GM13977 (cell line): ENCODE measurements around the gene ZNF236.

Source experiments
- DNase-seq: peaks from one replicate; pipeline ENCODE4 v3.0.0; 2012; ENCODE audit warnings: low spot score
- CTCF ChIP-seq: IDR thresholded peaks from 2 replicates; pipeline ENCODE4 v1.5.1; 2012; ENCODE audit warnings: mild to moderate bottlenecking, control low read depth; ENCODE audit not compliant: insufficient read depth; ENCODE audit errors: extremely low read depth, missing control alignments
- in situ Hi-C: fragments of 300-500 bp; cut with MboI; formaldehyde crosslinking; loops from one replicate; pipeline ENCODE4 v1.12.0; 2022; ENCODE audit warnings: low sequenced_read_pairs, low pct_unique_long_range_greater_than_20kb, mixed read lengths, inconsistent platforms; ENCODE audit not compliant: unreplicated experiment

Gene ZNF236

GRCh38 chr18:76993573-76993972 lies 171.2 kb downstream of the ZNF236 start:
- no peak for DNase-seq
- TF ChIP-seq CTCF, result no peak
- in situ Hi-C loops, result no loop called here

GRCh38 chr18:76994086-76994654 lies 171.8 kb downstream of the ZNF236 start:
- DNase-seq, result no peak
- TF ChIP-seq CTCF, result no peak
- in situ Hi-C loops, result no loop called here

GRCh38 chr18:76995896-76996295 lies 173.5 kb downstream of the ZNF236 start:
- no peak for TF ChIP-seq CTCF
- in situ Hi-C loops, result no loop called here
- DNase-seq, result no peak

- DNase-seq, result no peak
- in situ Hi-C loops, result no loop called here
- no peak for TF ChIP-seq CTCF
These were observed 174.1 kb downstream of the ZNF236 start for GRCh38 chr18:76996429-76996828.

GRCh38 chr18:76997951-76998808 lies 175.8 kb downstream of the ZNF236 start:
- TF ChIP-seq CTCF, result no peak
- in situ Hi-C loops, result no loop called here
- DNase-seq, result no peak

GRCh38 chr18:76999077-76999476 lies 176.7 kb downstream of the ZNF236 start:
- no peak for TF ChIP-seq CTCF
- in situ Hi-C loops, result no loop called here
- DNase-seq, result no peak
